Loucy (cell line): Measurements from ENCODE around the gene CARD9.

Source experiments
- CTCF ChIP-seq: fragments of 200-600 bp; sonication (generic); conservative IDR thresholded peaks from 2 replicates; pipeline ENCODE4 v1.5.1; 2014; ENCODE audit warnings: mild to moderate bottlenecking, antibody characterized with exemption, low read length
- EZH2phosphoT487 ChIP-seq: fragments of 200-600 bp; IDR thresholded peaks from 2 replicates; pipeline ENCODE4 v1.6.1; 2018; ENCODE audit warnings: antibody characterized with exemption, mild to moderate bottlenecking, moderate library complexity, borderline replicate concordance

GRCh38 chr9:136379891-136380290, 6.4 kb upstream of the CARD9 start:
- TF ChIP-seq CTCF (no peak), EZH2phosphoT487 (no peak)
